Heart right ventricle (tissue), 16 donors: ENCODE data around the gene CCDC73. TPM values are rescaled to one million over a fixed set of nuclear protein-coding genes. Genes with fewer than 3 reads are reported as not detected.

ENCODE experiments used
- ATAC-seq, 8 donors: fragments of 200-7000 bp; cut with Tn5 transposase; one replicate each; pipeline ENCODE4 v1.9.1; 2020; ENCODE audit warnings: mild to moderate bottlenecking in 8 of 8, moderate library complexity in 8 of 8, moderate number of reproducible peaks in 1 of 8
- DNase-seq, 2 donors: peaks; one replicate each; pipeline ENCODE4 v3.0.0-alpha.2; 2020
- H3K27ac ChIP-seq, 10 donors: fragments of 200-600 bp; sonication (generic) in 2 of 10; one replicate each; pipeline versions ENCODE4 v1.5.0 to v1.8.0; 2020 to 2022; ENCODE audit warnings: mild to moderate bottlenecking in 3 of 10
- H3K27me3 ChIP-seq, 7 donors: fragments of 200-600 bp; one replicate each; pipeline ENCODE4 v1.8.0; 2021 to 2022; ENCODE audit warnings: mild to moderate bottlenecking in 2 of 7
- H3K36me3 ChIP-seq, 9 donors: fragments of 200-600 bp; sonication (generic) in 1 of 9; one replicate each; pipeline versions ENCODE4 v1.5.0 to v1.8.0; 2020 to 2022; ENCODE audit warnings: mild to moderate bottlenecking in 2 of 9
- H3K4me1 ChIP-seq, 9 donors: fragments of 200-600 bp; sonication (generic) in 1 of 9; one replicate each; pipeline versions ENCODE4 v1.5.0 to v1.8.0; 2020 to 2022; ENCODE audit warnings: mild to moderate bottlenecking in 4 of 9
- H3K4me3 ChIP-seq, 10 donors: fragments of 200-600 bp; sonication (generic) in 2 of 10; one replicate each; pipeline versions ENCODE4 v1.5.0 to v1.8.0; 2020 to 2022; ENCODE audit warnings: mild to moderate bottlenecking in 7 of 10, moderate library complexity in 2 of 10
- H3K9me3 ChIP-seq, 11 donors: fragments of 200-600 bp in 10 of 11; sonication (generic) in 2 of 11; one replicate each; pipeline versions ENCODE4 v1.5.0 to v1.8.0; 2013 to 2022; ENCODE audit warnings: mild to moderate bottlenecking in 2 of 11, control low read depth in 1 of 11, moderate library complexity in 1 of 11
- CTCF ChIP-seq, 9 donors: fragments of 200-600 bp; sonication (generic) in 2 of 9; IDR thresholded peaks; one replicate each; pipeline versions ENCODE4 v1.5.0 to v1.8.0; 2021 to 2022; ENCODE audit warnings: antibody characterized with exemption in 9 of 9, mild to moderate bottlenecking in 5 of 9, moderate library complexity in 1 of 9
- WGBS, 2 donors: extraction: QIAGEN DNeasy Blood & Tissue Kit; methylation state at CpG; one replicate each; pipeline ENCODE4 v1.1.7; 2013; ENCODE audit warnings: inconsistent platforms in 1 of 2; 5-methylcytosine and 5-hydroxymethylcytosine counted together
- intact Hi-C, 10 donors: fragments of 100-400 bp; cut with DNase I; formaldehyde crosslinking; loops; one replicate each; pipeline versions ENCODE4 v1.11.1 to v1.14.2; 2022
- polyA plus RNA-seq, 2 donors: library from polyadenylated mRNA; stranded (reverse); fragments of 200-250 nt; gene quantifications; one replicate each; pipeline ENCODE4 v1.2.3, GENCODE V29; 2013
- total RNA-seq, 10 donors: library from RNA; stranded (reverse); fragmentation: NEBNext Ultra II Directional in 3 of 10; extraction: Animal tissue kit (Norgen Biotek cat#: 25700) in 3 of 10; gene quantifications; one replicate each; pipeline versions ENCODE4 v1.2.1 to v1.2.4, GENCODE V29; 2021 to 2023
- donor health status: Arrhythmogenic right ventricular cardiomyopathy.
- donor health status: ischemic (EF 13 %, LVEDD 7.1; RV severe dilation, severe dysfunction).
- donor health status: healthy with polysubstance abuse.
- donor health status: DM: no; HTN: yes; CAD: no.
- donor health status: DM: no; HTN: no; CAD: no.
- donor health status: ischemic (EF 25% LVEDD 6.9; RV normal size, moderate dysfunction).
- donor health status: ischemic (EF 25% LVEDD 5.7; RV mildly dilated, moderate dysfunction).
- donor health status: healthy.
- donor health status: DM: yes; HTN: yes; CAD: no.
- donor health status: Ischemic cardiomyopathy.
- donor health status: ischemic (EF 35%, LVEDD 5.7; RV mildly dilated, moderate dysfunction).
- donor health status: nonischemic (EF 11% LVEDD 7.7; RV severe dilation, severe dysfunction).
- donor health status: DM: yes; HTN: yes; CAD: no.
- donor health status: PGD.
- donor health status: ischemic (EF 29% LVEDD 5.4; RV normal size, mild dysfunction).
- donor health status: nonischemic (EF 23%, LVEDD 6.1; RV moderate dilation, normal function).

Gene CCDC73
- total and polyA plus RNA-seq, 12 donors: 0.01 TPM; not detected in 11

- Histone ChIP-seq H3K27ac (no peak overlapping the region), H3K4me1 (peaks cover 0 to 19% (median 9%) of the 10 kb centered on the region in 9 donors), H3K36me3 (no peaks in the 10 kb centered on the region), H3K9me3 (no peaks in the 10 kb centered on the region), H3K4me3 (peak overlapping the region in 3 of 10 donors; percentile 63 to 78 (median 63)), H3K27me3 (peaks cover 0 to 29% (median 18%) of the 10 kb centered on the region in 7 donors)
- DNase-seq (no peak), ATAC-seq (no peak)
- 67 to 71% methylated on average over 9 of the region's 9 CpGs for WGBS, 2 donors
- no peak for TF ChIP-seq CTCF (IDR thresholded peaks at IDR 0.05)
- intact Hi-C loops: no loop called here
These were observed 36.3 kb upstream of the CCDC73 start for GRCh38 chr11:32830796-32831195.

- intact Hi-C loops: no loop called here
- H3K4me3 ChIP-seq: peak overlapping the region; percentile 42 to 78 (median 62)
- no peaks in the 10 kb centered on the region for H3K36me3 ChIP-seq
- DNase-seq: no peak
- no peaks in the 10 kb centered on the region for H3K9me3 ChIP-seq
- TF ChIP-seq CTCF (IDR thresholded peaks at IDR 0.05): no peak
- H3K27me3 ChIP-seq: peaks cover 0 to 29% (median 18%) of the 10 kb centered on the region in 7 donors
- peaks cover 0 to 19% (median 9%) of the 10 kb centered on the region in 9 donors for H3K4me1 ChIP-seq
- WGBS, 2 donors: 33 to 34% methylated on average over 6 of the region's 6 CpGs
- ATAC-seq: peak in 3 of 8 donors; percentile 14 to 31 (median 31)
- H3K27ac ChIP-seq: peak overlapping the region in 1 of 10 donors; percentile 79
These were observed 35.9 kb upstream of the CCDC73 start for GRCh38 chr11:32830413-32830738.

GRCh38 chr11:32829680-32830412, 35.4 kb upstream of the CCDC73 start, which contains the start of gene PRRG4:
Gene PRRG4, plus strand, starts transcription at chr11:32829927. Its CDS starts 603 bp downstream, at chr11:32830530.
- Histone ChIP-seq H3K4me3 (peak within 1 kb of the TSS; percentile 42 to 78 (median 62)), H3K27me3 (peaks cover 0 to 29% (median 18%) of the 10 kb centered on the region in 7 donors), H3K27ac (peak within 1 kb of the TSS in 4 of 10 donors; percentile 4 to 79 (median 30)), H3K9me3 (no peaks in the 10 kb centered on the region), H3K4me1 (peaks cover 0 to 19% (median 9%) of the 10 kb centered on the region in 9 donors), H3K36me3 (no peaks in the 10 kb centered on the region)
- TF ChIP-seq CTCF (IDR thresholded peaks at IDR 0.05): no peak
- intact Hi-C loops: no loop called here
- WGBS, 2 donors: 2 to 3% methylated on average over 79 to 85 of the region's 85 CpGs
- DNase-seq: peak; percentile 35 to 50
- ATAC-seq: peak; percentile 64 to 85 (median 80)

- no peak for TF ChIP-seq CTCF (IDR thresholded peaks at IDR 0.05)
- Histone ChIP-seq H3K36me3 (no peaks in the 10 kb centered on the region), H3K4me1 (peaks cover 0 to 19% (median 9%) of the 10 kb centered on the region in 9 donors), H3K9me3 (no peaks in the 10 kb centered on the region), H3K27ac (peak overlapping the region in 3 of 10 donors; percentile 4 to 79 (median 26)), H3K4me3 (peak overlapping the region; percentile 42 to 78 (median 62)), H3K27me3 (peaks cover 0 to 29% (median 18%) of the 10 kb centered on the region in 7 donors)
- intact Hi-C loops: no loop called here
- ATAC-seq (peak in 1 of 8 donors; percentile 52), DNase-seq (no peak)
- WGBS, 2 donors: 11 to 15% methylated on average over 12 of the region's 12 CpGs
These were observed 34.8 kb upstream of the CCDC73 start for GRCh38 chr11:32829157-32829679.
